ENCODE data around the gene DUOXA1. TPM values are rescaled to one million over a fixed set of nuclear protein-coding genes. Genes with fewer than 3 reads are reported as not detected.

Gene DUOXA1
- total RNA-seq, 1 experiment from 2014 or later: not detected

GRCh38 chr15:45099549-45100165, 30.0 kb downstream of the DUOXA1 start:
- BruUV-seq (replicated peaks): no TSS peak
- CTCF ChIA-PET: no interaction called here
- POLR2A ChIA-PET (ENCODE audit: unreplicated experiment): no interaction called here

GRCh38 chr15:45097466-45097865, 32.2 kb downstream of the DUOXA1 start:
- Histone ChIP-seq H3K36me3 (ENCODE audit: low read depth, low read length) (no peaks in the 10 kb centered on the region), H3K4me1 (ENCODE audit: insufficient read depth, low read length) (no peaks in the 10 kb centered on the region), H3K27me3 (ENCODE audit: low read length) (0 out of 2 replicates have a peak, but pooled peaks cover 7% of the 10 kb centered on the region), H2AFZ (ENCODE audit: low read length) (no peak overlapping the region), H3K9me3 (ENCODE audit: low read length) (no peaks in the 10 kb centered on the region), H3K9me2 (replicated peaks; ENCODE audit: low read length) (no peaks in the 10 kb centered on the region), H3K4me3 (ENCODE audit: low read length) (no peak overlapping the region), H3K27ac (ENCODE audit: low read length) (no peak overlapping the region), H4K20me1 (ENCODE audit: low read length) (no peaks in the 10 kb centered on the region), H3K79me2 (ENCODE audit: low read length) (no peaks in the 10 kb centered on the region), H3K4me2 (ENCODE audit: low read length) (no peak overlapping the region), H3K9ac (ENCODE audit: low read length) (no peak overlapping the region), H3F3A (ENCODE audit: low read length, unreplicated experiment) (no peaks in the 10 kb centered on the region)
- intact Hi-C loops (cut with micrococcal nuclease): no loop called here
- BruUV-seq (replicated peaks): no TSS peak
- no peak for TF ChIP-seq EZH2 (IDR thresholded peaks at IDR 0.05; ENCODE audit: low read length, unreplicated experiment)
- TF ChIP-seq CTCF (conservative IDR thresholded peaks at IDR 0.05; ENCODE audit: low read depth, low read length): no peak
- TF ChIP-seq EZH2phosphoT487 (IDR thresholded peaks at IDR 0.05; ENCODE audit: borderline replicate concordance, low read length): no peak
- ChIA-PET POLR2A (ENCODE audit: unreplicated experiment) (no interaction called here), CTCF (no interaction called here)
- ATAC-seq (no peak), DNase-seq (no peak)

More at GRCh38 chr15:45099549-45100165, 30.0 kb downstream of the DUOXA1 start:
- no peak for DNase-seq
- Histone ChIP-seq H3K27me3 (ENCODE audit: low read length) (no peaks in the 10 kb centered on the region), H3K4me3 (ENCODE audit: low read length) (no peak overlapping the region), H3K4me1 (ENCODE audit: insufficient read depth, low read length) (no peaks in the 10 kb centered on the region), H2AFZ (ENCODE audit: low read length) (no peak overlapping the region), H3K27ac (ENCODE audit: low read length) (no peak overlapping the region), H3K4me2 (ENCODE audit: low read length) (no peak overlapping the region), H3K9ac (ENCODE audit: low read length) (no peak overlapping the region), H3K9me2 (replicated peaks; ENCODE audit: low read length) (no peaks in the 10 kb centered on the region), H4K20me1 (ENCODE audit: low read length) (no peaks in the 10 kb centered on the region), H3F3A (ENCODE audit: low read length, unreplicated experiment) (no peaks in the 10 kb centered on the region), H3K9me3 (ENCODE audit: low read length) (no peaks in the 10 kb centered on the region), H3K36me3 (ENCODE audit: low read depth, low read length) (no peaks in the 10 kb centered on the region), H3K79me2 (ENCODE audit: low read length) (no peaks in the 10 kb centered on the region)
- intact Hi-C loops (cut with micrococcal nuclease): no loop called here
- no peak for TF ChIP-seq EZH2phosphoT487 (IDR thresholded peaks at IDR 0.05; ENCODE audit: borderline replicate concordance, low read length)
- TF ChIP-seq CTCF (conservative IDR thresholded peaks at IDR 0.05; ENCODE audit: low read depth, low read length): no peak
- TF ChIP-seq EZH2 (IDR thresholded peaks at IDR 0.05; ENCODE audit: low read length, unreplicated experiment): no peak
- ATAC-seq: no peak

DNA sequence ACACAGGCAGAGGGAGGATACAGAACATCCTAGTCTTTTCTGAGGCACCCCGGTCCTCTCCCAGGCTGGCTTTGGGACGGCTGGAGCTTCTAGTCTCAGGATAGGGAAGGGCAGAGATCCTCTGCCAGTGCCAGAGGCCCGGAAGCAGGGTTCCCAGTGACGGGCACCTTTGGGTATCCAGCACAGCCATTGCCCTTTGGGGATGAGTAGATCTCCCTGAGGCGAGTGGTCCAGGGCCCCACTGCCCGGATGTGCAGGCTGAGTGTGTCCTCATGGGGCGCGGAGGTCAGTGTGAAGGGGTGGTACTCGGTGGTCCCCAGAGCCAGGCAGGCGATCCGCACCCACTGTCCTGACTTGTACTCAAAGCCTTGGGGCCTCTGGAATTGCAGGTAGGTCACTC, 34.0 kb downstream of the DUOXA1 start:
- Histone ChIP-seq H3K36me3 (ENCODE audit: low read depth, low read length) (no peaks in the 10 kb centered on the region), H3K9me2 (replicated peaks; ENCODE audit: low read length) (no peaks in the 10 kb centered on the region), H3K4me1 (ENCODE audit: insufficient read depth, low read length) (no peaks in the 10 kb centered on the region), H3K4me2 (ENCODE audit: low read length) (no peak overlapping the region), H3K9me3 (ENCODE audit: low read length) (no peaks in the 10 kb centered on the region), H3K27ac (ENCODE audit: low read length) (no peak overlapping the region), H3K9ac (ENCODE audit: low read length) (no peak overlapping the region), H3K4me3 (ENCODE audit: low read length) (no peak overlapping the region), H3F3A (ENCODE audit: low read length, unreplicated experiment) (no peaks in the 10 kb centered on the region), H3K79me2 (ENCODE audit: low read length) (no peaks in the 10 kb centered on the region), H3K27me3 (ENCODE audit: low read length) (0 out of 2 replicates have a peak, but pooled peaks cover 11% of the 10 kb centered on the region), H2AFZ (ENCODE audit: low read length) (no peak overlapping the region), H4K20me1 (ENCODE audit: low read length) (no peaks in the 10 kb centered on the region)
- POLR2A ChIA-PET (ENCODE audit: unreplicated experiment): no interaction called here
- CTCF ChIA-PET: no interaction called here
- TF ChIP-seq CTCF (conservative IDR thresholded peaks at IDR 0.05; ENCODE audit: low read depth, low read length) (no peak), EZH2phosphoT487 (IDR thresholded peaks at IDR 0.05; ENCODE audit: borderline replicate concordance, low read length) (no peak), EZH2 (IDR thresholded peaks at IDR 0.05; ENCODE audit: low read length, unreplicated experiment) (no peak)
- ATAC-seq (no peak), DNase-seq (no peak)
- intact Hi-C loops (cut with micrococcal nuclease): no loop called here
- no TSS peak for BruUV-seq (replicated peaks)

All from PC-3 (cell line).